ENCODE results near the gene FADS3. TPM values are rescaled to one million over a fixed set of nuclear protein-coding genes. Genes with fewer than 3 reads are reported as not detected.

Gene FADS3
- total and polyA plus RNA-seq, 2 of the 4 experiments (the other 2 are of a cell fraction): 54.5 to 110 TPM

DNA sequence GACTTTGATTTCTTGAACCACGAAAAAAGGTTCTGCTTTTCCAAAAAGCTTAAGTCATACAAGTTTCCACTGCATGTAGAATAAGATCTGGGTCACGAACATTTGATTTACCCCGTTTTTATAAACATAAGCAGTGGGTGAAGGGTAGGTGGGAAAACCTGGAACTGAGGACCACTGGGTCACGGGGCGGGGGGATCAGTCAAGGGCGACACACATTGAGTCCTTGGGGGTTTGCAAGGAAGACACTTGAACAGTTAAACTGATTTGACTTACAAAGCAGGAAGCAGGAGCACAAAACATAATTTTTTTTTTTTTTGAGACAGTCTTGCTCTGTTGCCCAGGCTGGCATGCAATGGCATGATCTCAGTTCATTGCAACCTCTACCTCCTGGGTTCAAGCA is 10.9 kb downstream of the FADS3 start:
- Histone ChIP-seq H4K8ac (ENCODE audit: low read depth in 2 of 2, low read length in 2 of 2) (no peak overlapping the region), H4K91ac (ENCODE audit: insufficient read depth, low read depth, low read length) (no peak overlapping the region), H2AK9ac (replicated peaks; ENCODE audit: low read depth, low read length, poor library complexity) (no peak overlapping the region), H2AK5ac (ENCODE audit: low read depth, low read length) (no peak overlapping the region), H2BK15ac (ENCODE audit: low read depth, low read length) (no peak overlapping the region), H3K27ac (ENCODE audit: insufficient read depth, low read length) (no peak overlapping the region), H3K4me2 (ENCODE audit: low read depth, low read length) (no peak overlapping the region), H4K20me1 (ENCODE audit: insufficient read depth, low read length) (peaks cover 12% of the 10 kb centered on the region; the same call in 1 of the 2 replicates), H3K4me3 (ENCODE audit: insufficient read depth, low read depth, low read length) (no peak overlapping the region), H2BK120ac (ENCODE audit: low read depth, low read length) (no peak overlapping the region), H2BK20ac (ENCODE audit: low read depth, low read length) (no peak overlapping the region), H3K79me1 (ENCODE audit: low read depth in 1 of 2, low read length in 2 of 2) (peaks cover 10 to 46% of the 10 kb centered on the region in 2 experiments), H3K36me3 (ENCODE audit: control insufficient read depth, insufficient read depth, low read length) (peaks cover 23% of the 10 kb centered on the region), H3K56ac (ENCODE audit: extremely low read depth, insufficient read depth, low read length) (no peak overlapping the region), H3K14ac (replicated peaks; ENCODE audit: low read depth, low read length) (no peak overlapping the region), H3K18ac (ENCODE audit: low read depth, low read length) (no peak overlapping the region), H3K4ac (ENCODE audit: low read depth, low read length) (no peak overlapping the region), H3K9me3 (ENCODE audit: control insufficient read depth, insufficient read depth, low read length) (no peaks in the 10 kb centered on the region), H3K27me3 (ENCODE audit: control insufficient read depth, insufficient read depth, low read length) (no peaks in the 10 kb centered on the region), H2AFZ (replicated peaks; ENCODE audit: low read length, poor library complexity) (no peak overlapping the region), H3K9ac (ENCODE audit: low read depth, low read length) (no peak overlapping the region), H4K5ac (ENCODE audit: low read depth, low read length) (no peak overlapping the region), H3K9me1 (ENCODE audit: insufficient read depth, low read length) (peaks cover 18% of the 10 kb centered on the region), H2BK5ac (ENCODE audit: low read depth, low read length, poor library complexity, severe bottlenecking) (no peak overlapping the region), H3K23ac (ENCODE audit: low read depth, low read length) (no peak overlapping the region), H3K4me1 (ENCODE audit: control insufficient read depth, insufficient read depth, low read length) (peaks cover 1% of the 10 kb centered on the region)
- BruUV-seq (replicated peaks): no TSS peak
- no peak for DNase-seq
- dilution Hi-C loops (cut with HindIII; ENCODE audit: low sequenced_read_pairs, unreplicated experiment) (no loop called here), intact Hi-C loops (cut with micrococcal nuclease) (no loop called here), in situ Hi-C loops (cut with MboI; ENCODE audit: low sequenced_read_pairs) (no loop called here)
- ChIA-PET CTCF (no interaction called here), POLR2A (ENCODE audit: unreplicated experiment) (no interaction called here)
- TF ChIP-seq RAD21 (IDR thresholded peaks at IDR 0.05; ENCODE audit: low read length) (no peak), MAFK (IDR thresholded peaks at IDR 0.05; ENCODE audit: low read depth, low read length) (no peak), FOS (IDR thresholded peaks at IDR 0.05; ENCODE audit: low read depth, low read length) (no peak), MAZ (IDR thresholded peaks at IDR 0.05; ENCODE audit: borderline replicate concordance, low read depth, low read length) (no peak), MXI1 (IDR thresholded peaks at IDR 0.05; ENCODE audit: borderline replicate concordance, low read depth, low read length) (no peak), CHD1 (IDR thresholded peaks at IDR 0.05; ENCODE audit: low read depth, low read length) (no peak), POLR2A (IDR thresholded peaks at IDR 0.05; ENCODE audit: low read depth, low read length) (no peak), SMC3 (IDR thresholded peaks at IDR 0.05; ENCODE audit: low read depth, low read length) (no peak), RCOR1 (IDR thresholded peaks at IDR 0.05; ENCODE audit: insufficient replicate concordance, low read length) (no peak), CEBPB (IDR thresholded peaks at IDR 0.05; ENCODE audit: low read depth, low read length) (no peak)
- TF ChIP-seq, protein P1, sequence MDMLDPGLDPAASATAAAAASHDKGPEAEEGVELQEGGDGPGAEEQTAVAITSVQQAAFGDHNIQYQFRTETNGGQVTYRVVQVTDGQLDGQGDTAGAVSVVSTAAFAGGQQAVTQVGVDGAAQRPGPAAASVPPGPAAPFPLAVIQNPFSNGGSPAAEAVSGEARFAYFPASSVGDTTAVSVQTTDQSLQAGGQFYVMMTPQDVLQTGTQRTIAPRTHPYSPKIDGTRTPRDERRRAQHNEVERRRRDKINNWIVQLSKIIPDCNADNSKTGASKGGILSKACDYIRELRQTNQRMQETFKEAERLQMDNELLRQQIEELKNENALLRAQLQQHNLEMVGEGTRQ (IDR thresholded peaks at IDR 0.05; ENCODE audit: low read depth, low read length): no peak
- TF ChIP-seq, protein P2, sequence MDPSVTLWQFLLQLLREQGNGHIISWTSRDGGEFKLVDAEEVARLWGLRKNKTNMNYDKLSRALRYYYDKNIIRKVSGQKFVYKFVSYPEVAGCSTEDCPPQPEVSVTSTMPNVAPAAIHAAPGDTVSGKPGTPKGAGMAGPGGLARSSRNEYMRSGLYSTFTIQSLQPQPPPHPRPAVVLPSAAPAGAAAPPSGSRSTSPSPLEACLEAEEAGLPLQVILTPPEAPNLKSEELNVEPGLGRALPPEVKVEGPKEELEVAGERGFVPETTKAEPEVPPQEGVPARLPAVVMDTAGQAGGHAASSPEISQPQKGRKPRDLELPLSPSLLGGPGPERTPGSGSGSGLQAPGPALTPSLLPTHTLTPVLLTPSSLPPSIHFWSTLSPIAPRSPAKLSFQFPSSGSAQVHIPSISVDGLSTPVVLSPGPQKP (IDR thresholded peaks at IDR 0.05; ENCODE audit: borderline replicate concordance, low read depth, low read length): no peak
- WGBS, 2 experiments (ENCODE audit: extremely low coverage in 2 of 2, insufficient read length in 1 of 2): 88% methylated on average over 4 of the region's 6 CpGs; no CpG with 5 or more reads in 1 of the 2 experiments
- no peak for ATAC-seq (ENCODE audit: low read depth)
